Neutrophil (primary cell): ENCODE results near the gene CMTM8.

Source experiments
- H3K27ac ChIP-seq: fragments of 200-600 bp; sonication (generic); 2 replicates; pipeline ENCODE4 v1.5.1; 2016; ENCODE audit warnings: mild to moderate bottlenecking, moderate library complexity
- H3K27me3 ChIP-seq: fragments of 200-600 bp; sonication (generic); 2 replicates; pipeline ENCODE4 v1.6.0; 2016; ENCODE audit warnings: mild to moderate bottlenecking
- H3K36me3 ChIP-seq: fragments of 200-600 bp; sonication (generic); 2 replicates; pipeline ENCODE4 v1.5.1; 2017
- H3K4me1 ChIP-seq, 2 experiments: fragments of 200-600 bp in 1 of 2; sonication (generic) in 1 of 2; 1 replicate in 1 of 2; 2 replicates in 1 of 2; pipeline versions ENCODE4 v1.5.1 to v1.6.1; 2013 to 2016; ENCODE audit warnings: low read depth in 1 of 2, low read length in 1 of 2, mild to moderate bottlenecking in 1 of 2, moderate library complexity in 1 of 2; ENCODE audit not compliant: control insufficient read depth in 1 of 2, insufficient read depth in 1 of 2
- H3K4me3 ChIP-seq, 2 experiments: fragments of 200-600 bp in 1 of 2; sonication (generic) in 1 of 2; 1 replicate in 1 of 2; 2 replicates in 1 of 2; pipeline ENCODE4 v1.5.1; 2013 to 2016; ENCODE audit warnings: low read depth in 1 of 2, low read length in 1 of 2, mild to moderate bottlenecking in 1 of 2, moderate library complexity in 1 of 2
- H3K9me3 ChIP-seq: fragments of 200-600 bp; sonication (generic); 2 replicates; pipeline ENCODE4 v1.5.1; 2016
- TF ChIP-seq, protein P1 (sequence below): fragments of 200-600 bp; sonication (generic); IDR thresholded peaks from 2 replicates; pipeline ENCODE4 v1.5.1; 2016; ENCODE audit warnings: antibody characterized with exemption

Gene CMTM8

DNA sequence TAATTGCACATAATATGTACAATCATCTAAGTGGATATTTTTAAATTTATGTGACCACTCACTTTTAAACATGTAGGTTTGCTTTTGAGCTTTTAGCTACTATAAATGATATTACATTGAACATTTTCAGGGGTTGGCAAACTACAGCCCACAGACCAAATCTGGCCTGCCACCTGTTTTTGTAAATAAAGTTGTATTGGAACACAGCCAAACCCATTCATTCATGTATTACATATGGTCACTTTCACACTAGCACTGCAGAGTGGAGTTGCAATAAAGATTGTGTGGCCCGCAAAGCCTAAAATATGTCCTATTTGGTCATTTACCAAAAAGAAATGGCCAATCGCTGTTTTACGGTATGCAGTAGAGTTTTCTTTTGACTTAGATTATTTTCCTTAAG, 174.4 kb downstream of the CMTM8 start:
- H3K4me3 ChIP-seq, result no peak overlapping the region
- H3K9me3 ChIP-seq, result no peaks in the 10 kb centered on the region
- TF ChIP-seq, protein P1, sequence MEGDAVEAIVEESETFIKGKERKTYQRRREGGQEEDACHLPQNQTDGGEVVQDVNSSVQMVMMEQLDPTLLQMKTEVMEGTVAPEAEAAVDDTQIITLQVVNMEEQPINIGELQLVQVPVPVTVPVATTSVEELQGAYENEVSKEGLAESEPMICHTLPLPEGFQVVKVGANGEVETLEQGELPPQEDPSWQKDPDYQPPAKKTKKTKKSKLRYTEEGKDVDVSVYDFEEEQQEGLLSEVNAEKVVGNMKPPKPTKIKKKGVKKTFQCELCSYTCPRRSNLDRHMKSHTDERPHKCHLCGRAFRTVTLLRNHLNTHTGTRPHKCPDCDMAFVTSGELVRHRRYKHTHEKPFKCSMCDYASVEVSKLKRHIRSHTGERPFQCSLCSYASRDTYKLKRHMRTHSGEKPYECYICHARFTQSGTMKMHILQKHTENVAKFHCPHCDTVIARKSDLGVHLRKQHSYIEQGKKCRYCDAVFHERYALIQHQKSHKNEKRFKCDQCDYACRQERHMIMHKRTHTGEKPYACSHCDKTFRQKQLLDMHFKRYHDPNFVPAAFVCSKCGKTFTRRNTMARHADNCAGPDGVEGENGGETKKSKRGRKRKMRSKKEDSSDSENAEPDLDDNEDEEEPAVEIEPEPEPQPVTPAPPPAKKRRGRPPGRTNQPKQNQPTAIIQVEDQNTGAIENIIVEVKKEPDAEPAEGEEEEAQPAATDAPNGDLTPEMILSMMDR, result no peak
- no peak overlapping the region for H3K27ac ChIP-seq
- no peaks in the 10 kb centered on the region for H3K36me3 ChIP-seq
- H3K27me3 ChIP-seq, result no peaks in the 10 kb centered on the region
- H3K4me1 ChIP-seq, result peaks cover 51 to 69% of the 10 kb centered on the region in 2 experiments

DNA sequence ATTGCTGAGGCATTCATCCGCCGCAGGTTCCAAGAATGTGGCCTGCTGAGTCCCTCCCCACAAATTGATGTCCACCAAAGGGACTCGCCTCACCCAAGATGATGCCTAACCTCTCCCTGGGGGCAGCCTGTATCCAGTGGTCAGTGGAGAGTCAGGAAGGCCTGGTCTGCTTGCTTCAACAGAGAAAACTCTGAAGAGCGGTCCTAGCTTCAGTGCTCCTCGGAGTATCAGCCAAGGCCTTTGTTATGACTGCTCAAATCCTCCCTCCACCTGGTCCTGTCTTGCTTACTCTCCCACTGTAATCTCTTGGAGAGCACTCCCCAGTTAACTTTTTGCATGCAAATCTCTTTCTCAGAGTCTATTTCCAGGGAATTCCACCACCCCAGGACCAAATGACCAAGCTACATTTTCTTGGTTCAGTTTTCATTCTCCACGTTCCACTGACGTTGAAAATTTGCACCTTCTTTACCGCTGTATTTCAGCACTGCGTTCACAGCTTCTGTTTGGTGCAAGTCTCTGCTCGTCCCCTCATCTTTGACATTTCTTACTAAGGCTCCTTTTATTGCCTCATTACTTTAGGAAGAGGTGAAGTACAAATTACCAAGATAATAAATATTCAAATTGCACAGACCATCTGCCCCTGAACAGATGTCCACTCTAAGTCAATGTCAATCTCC, 175.5 kb downstream of the CMTM8 start:
- peak overlapping the region; percentile 72 for H3K27ac ChIP-seq

DNA sequence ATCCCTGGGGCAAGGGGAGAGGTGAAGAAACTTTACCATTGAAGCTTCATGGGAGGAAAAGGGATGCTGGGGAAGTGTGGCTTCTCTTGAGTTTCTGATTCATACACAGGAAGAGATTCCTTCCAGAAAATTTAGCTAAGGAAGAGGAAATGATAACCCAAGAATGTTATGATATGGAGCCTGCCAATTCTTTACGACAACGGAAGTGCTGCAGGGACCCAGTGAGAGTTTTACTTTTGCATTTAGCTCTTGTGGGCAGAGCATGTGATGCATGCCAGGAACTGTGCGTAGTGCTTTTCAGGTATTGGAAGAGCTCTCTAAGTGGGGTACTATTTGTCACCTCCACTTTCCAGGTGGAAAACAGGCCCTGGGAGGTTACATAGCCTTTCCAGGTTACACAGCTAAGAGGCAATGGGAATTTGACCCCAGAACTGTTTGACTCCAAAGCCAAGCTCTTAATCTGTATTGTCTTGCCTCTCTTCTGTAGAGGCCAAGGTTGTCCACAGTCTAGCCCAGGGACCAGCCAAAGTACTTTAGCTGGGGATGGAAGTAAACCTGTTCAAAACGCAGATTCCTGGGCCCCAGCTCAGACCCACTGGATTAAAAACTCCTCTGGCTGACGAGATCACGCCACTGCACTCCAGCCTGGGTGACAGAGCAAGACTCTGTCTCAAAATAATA, 176.2 kb downstream of the CMTM8 start:
- no peaks in the 10 kb centered on the region for H3K27me3 ChIP-seq
- H3K36me3 ChIP-seq, result no peaks in the 10 kb centered on the region
- peaks cover 38 to 56% of the 10 kb centered on the region in 2 experiments for H3K4me1 ChIP-seq
- no peak overlapping the region for H3K4me3 ChIP-seq
- TF ChIP-seq, protein P1, result no peak
- no peaks in the 10 kb centered on the region for H3K9me3 ChIP-seq
- H3K27ac ChIP-seq, result peak overlapping the region; percentile 72

More for the DNA sequence above, 175.5 kb downstream of the CMTM8 start:
- Histone ChIP-seq H3K4me3 (no peak overlapping the region), H3K4me1 (peaks cover 40 to 58% of the 10 kb centered on the region in 2 experiments), H3K27me3 (no peaks in the 10 kb centered on the region), H3K9me3 (no peaks in the 10 kb centered on the region), H3K36me3 (no peaks in the 10 kb centered on the region)
- TF ChIP-seq, protein P1, result no peak

GRCh38 chr3:32419742-32420125, 181.3 kb downstream of the CMTM8 start:
- H3K27me3 ChIP-seq, result no peaks in the 10 kb centered on the region
- H3K9me3 ChIP-seq, result no peaks in the 10 kb centered on the region
- peak overlapping the region; percentile 78 for H3K27ac ChIP-seq
- H3K4me1 ChIP-seq, result peaks cover 66 to 69% of the 10 kb centered on the region in 2 experiments
- H3K4me3 ChIP-seq, result peak overlapping the region; percentile 15 to 35
- TF ChIP-seq, protein P1, result no peak
- no peaks in the 10 kb centered on the region for H3K36me3 ChIP-seq
